ENCODE data around the gene EBLN2.

GRCh38 chr3:73026760-73027113 lies 34.7 kb upstream of the EBLN2 start:
- TF ChIP-seq CTCF (IDR thresholded peaks at IDR 0.05) (no peak), POLR2A (IDR thresholded peaks at IDR 0.05) (no peak), EP300 (IDR thresholded peaks at IDR 0.05) (no peak), POLR2AphosphoS5 (IDR thresholded peaks at IDR 0.05) (no peak)

Data from stomach (tissue), 4 donors.